GM23338 (cell line): ENCODE data around the gene TENM3. TPM values are rescaled to one million over a fixed set of nuclear protein-coding genes. Genes with fewer than 3 reads are reported as not detected.

Experiments used
- ATAC-seq: fragments of 200-7000 bp; cut with Tn5 transposase; 3 replicates; pipeline ENCODE4 v1.9.1; 2020
- DNase-seq: peaks from one replicate; pipeline ENCODE4 v3.0.0-alpha.2; 2015; ENCODE audit warnings: low spot score
- H2AFZ ChIP-seq: fragments of 200-600 bp; sonication (generic); 2 replicates; pipeline ENCODE4 v1.8.0; 2016; ENCODE audit warnings: antibody characterized with exemption, mild to moderate bottlenecking, moderate library complexity
- H3F3A ChIP-seq: fragments of 200-600 bp; sonication (generic); replicated peaks from 2 replicates; pipeline ENCODE4 v1.8.0; 2017; ENCODE audit warnings: antibody characterized with exemption, mixed run types, low read depth
- H3K27ac ChIP-seq: fragments of 200-600 bp; sonication (generic); 2 replicates; pipeline ENCODE4 v1.6.1; 2016; ENCODE audit warnings: low read depth
- H3K27me3 ChIP-seq: fragments of 200-600 bp; sonication (generic); 2 replicates; pipeline ENCODE4 v1.8.0; 2016; ENCODE audit warnings: mild to moderate bottlenecking, mixed run types, moderate library complexity; ENCODE audit not compliant: insufficient read depth
- H3K36me3 ChIP-seq: fragments of 200-600 bp; sonication (generic); 2 replicates; pipeline ENCODE4 v1.8.0; 2016; ENCODE audit warnings: mild to moderate bottlenecking; ENCODE audit not compliant: insufficient read depth
- H3K4me1 ChIP-seq: fragments of 200-600 bp; sonication (generic); 2 replicates; pipeline ENCODE4 v1.8.0; 2016; ENCODE audit warnings: mild to moderate bottlenecking, moderate library complexity; ENCODE audit not compliant: insufficient read depth
- H3K4me2 ChIP-seq: fragments of 200-600 bp; sonication (generic); 2 replicates; pipeline ENCODE4 v1.7.1; 2017; ENCODE audit warnings: mixed run types
- H3K4me3 ChIP-seq: fragments of 200-600 bp; sonication (generic); 2 replicates; pipeline ENCODE4 v1.6.1; 2016; ENCODE audit warnings: mixed run types
- H3K79me2 ChIP-seq: fragments of 200-600 bp; sonication (generic); replicated peaks from 2 replicates; pipeline ENCODE4 v1.8.0; 2017; ENCODE audit warnings: mild to moderate bottlenecking; ENCODE audit not compliant: insufficient read depth
- H3K9me2 ChIP-seq: fragments of 200-600 bp; sonication (generic); 2 replicates; pipeline ENCODE4 v1.8.0; 2017; ENCODE audit not compliant: insufficient read depth
- H4K20me1 ChIP-seq: fragments of 200-600 bp; sonication (generic); replicated peaks from 2 replicates; pipeline ENCODE4 v1.8.0; 2017; ENCODE audit warnings: mild to moderate bottlenecking; ENCODE audit not compliant: insufficient read depth
- H3K27ac Mint-ChIP-seq: 2 replicates; pipeline ENCODE4 v1.8.0; 2020; ENCODE audit warnings: inconsistent platforms, mild to moderate bottlenecking, moderate library complexity, mixed read lengths
- H3K27me3 Mint-ChIP-seq: 3 replicates; pipeline ENCODE4 v1.8.0; 2022; ENCODE audit warnings: low read depth, mild to moderate bottlenecking, moderate library complexity, mixed read lengths, inconsistent platforms; ENCODE audit not compliant: insufficient read depth, poor library complexity
- H3K36me3 Mint-ChIP-seq: 3 replicates; pipeline ENCODE4 v1.8.0; 2021; ENCODE audit warnings: low read depth, mild to moderate bottlenecking, inconsistent platforms, moderate library complexity, mixed read lengths
- H3K4me1 Mint-ChIP-seq: 3 replicates; pipeline ENCODE4 v1.8.0; 2020; ENCODE audit warnings: mild to moderate bottlenecking, inconsistent platforms, mixed read lengths
- H3K4me3 Mint-ChIP-seq: 3 replicates; pipeline ENCODE4 v1.8.0; 2021; ENCODE audit warnings: moderate library complexity, mild to moderate bottlenecking, inconsistent platforms, mixed read lengths
- H3K9me3 Mint-ChIP-seq: 3 replicates; pipeline ENCODE4 v1.8.0; 2020; ENCODE audit warnings: moderate library complexity, mild to moderate bottlenecking, inconsistent platforms, mixed read lengths
- EZH2 ChIP-seq: fragments of 200-600 bp; sonication (generic); IDR thresholded peaks from one replicate; pipeline ENCODE4 v1.8.0; 2017; ENCODE audit warnings: antibody characterized with exemption, mild to moderate bottlenecking, low read depth; ENCODE audit not compliant: unreplicated experiment
- EZH2phosphoT487 ChIP-seq: fragments of 200-600 bp; sonication (generic); IDR thresholded peaks from one replicate; pipeline ENCODE4 v1.8.1; 2018; ENCODE audit warnings: antibody characterized with exemption; ENCODE audit not compliant: unreplicated experiment
- JUNB ChIP-seq: IDR thresholded peaks from one replicate; pipeline ENCODE4 v1.6.1; 2016; ENCODE audit warnings: antibody characterized with exemption; ENCODE audit not compliant: unreplicated experiment
- NANOG ChIP-seq: IDR thresholded peaks from 2 replicates; pipeline ENCODE4 v1.6.1; 2016; ENCODE audit warnings: antibody characterized with exemption, borderline replicate concordance
- POLR2AphosphoS5 ChIP-seq: IDR thresholded peaks from 2 replicates; pipeline ENCODE4 v1.6.1; 2016; ENCODE audit warnings: antibody characterized with exemption, low read depth
- REST ChIP-seq: IDR thresholded peaks from one replicate; pipeline ENCODE4 v1.6.1; 2018; ENCODE audit warnings: antibody characterized with exemption; ENCODE audit not compliant: unreplicated experiment
- STAT1 ChIP-seq: IDR thresholded peaks from one replicate; pipeline ENCODE4 v1.6.1; 2016; ENCODE audit warnings: antibody characterized with exemption; ENCODE audit not compliant: unreplicated experiment
- ZNF114 ChIP-seq: fragments of 250-450 bp; sonication (Bioruptor Pico); IDR thresholded peaks from 2 replicates; pipeline ENCODE4 v1.5.0; 2020; ENCODE audit warnings: mild to moderate bottlenecking, moderate library complexity
- ZNF331 ChIP-seq: fragments of 250-450 bp; sonication (Bioruptor Pico); IDR thresholded peaks from 2 replicates; pipeline ENCODE4 v1.5.0; 2020; ENCODE audit warnings: low read depth, mild to moderate bottlenecking, moderate library complexity
- ZNF462 ChIP-seq: fragments of 250-450 bp; sonication (Bioruptor Pico); IDR thresholded peaks from 2 replicates; pipeline ENCODE4 v1.5.0; 2020; ENCODE audit warnings: mild to moderate bottlenecking, moderate library complexity
- polyA plus RNA-seq: library from polyadenylated mRNA; unstranded; fragments of >200 nt; fragmentation: Nextera tagmentation; extraction: Ambion mirVana; gene quantifications from 2 replicates; pipeline ENCODE4 v1.2.1, GENCODE V29; 2016
- total RNA-seq: library from RNA; depleted of rRNA; stranded (reverse); fragments of >200 nt; shearing (Covaris generic); gene quantifications from 2 replicates; pipeline ENCODE4 v1.2.3, GENCODE V29; 2014
- TF ChIP-seq, protein P1 (sequence below), 2 experiments: fragments of 200-600 bp in 1 of 2; sonication (generic) in 1 of 2; conservative IDR thresholded peaks; 2 replicates each; pipeline versions ENCODE4 v1.5.1 to v1.6.1; 2016 to 2017; ENCODE audit warnings: antibody characterized with exemption in 2 of 2, low read depth in 2 of 2, mild to moderate bottlenecking in 2 of 2, moderate library complexity in 1 of 2

Gene TENM3
- total and polyA plus RNA-seq, 2 experiments from 2014 or later = 22.2 to 128 TPM

DNA sequence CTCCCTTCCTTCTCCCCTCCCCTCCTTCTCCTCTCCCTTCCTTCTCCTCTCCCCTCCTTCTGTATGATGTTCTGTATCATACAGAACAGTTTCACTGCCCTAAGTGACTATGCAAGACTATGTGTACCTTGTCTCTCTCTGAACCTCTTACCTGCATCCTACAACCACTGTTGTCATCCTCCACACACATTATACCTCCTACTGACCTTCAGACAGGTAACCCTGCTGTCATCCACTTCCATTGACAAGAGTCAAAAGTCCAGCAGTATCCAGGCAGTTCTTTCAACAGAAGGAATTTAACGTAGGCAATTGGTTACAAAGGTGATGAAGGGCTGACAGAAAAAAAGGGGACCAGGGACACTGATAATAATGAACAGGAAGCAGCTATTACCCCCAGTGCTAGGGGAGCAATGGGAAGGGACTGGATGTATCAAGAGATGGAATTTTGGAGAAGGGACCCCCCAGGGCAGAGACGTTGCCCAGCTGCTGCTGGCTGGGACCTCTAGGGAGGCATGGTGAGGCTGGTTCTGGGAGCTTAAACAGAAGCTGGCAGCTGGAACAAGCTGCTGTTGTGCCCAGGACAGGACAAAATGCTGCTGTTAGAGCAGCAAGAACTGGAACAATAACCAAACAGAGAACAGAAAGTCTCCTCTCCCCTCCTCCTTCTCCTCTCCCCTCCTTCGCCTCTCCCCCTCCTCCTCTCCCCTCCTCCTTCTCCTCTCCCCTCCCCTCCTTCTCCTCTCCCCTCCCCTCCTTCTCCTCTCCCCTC is 589.3 kb downstream of the TENM3 start:
- Histone ChIP-seq H4K20me1 (no peaks in the 10 kb centered on the region), H3F3A (no peaks in the 10 kb centered on the region), H3K4me1 (no peaks in the 10 kb centered on the region), H3K4me2 (no peak overlapping the region), H3K4me3 (no peak overlapping the region), H3K36me3 (no peaks in the 10 kb centered on the region), H2AFZ (no peak overlapping the region), H3K27ac (no peak overlapping the region), H3K27me3 (no peaks in the 10 kb centered on the region), H3K9me2 (no peaks in the 10 kb centered on the region), H3K79me2 (no peaks in the 10 kb centered on the region)
- DNase-seq = no peak
- Mint-ChIP-seq H3K9me3 (peaks cover 6% of the 10 kb centered on the region), H3K4me1 (peaks cover 9% of the 10 kb centered on the region), H3K27me3 (peaks cover 13% of the 10 kb centered on the region), H3K36me3 (peaks cover 5% of the 10 kb centered on the region), H3K4me3 (peak overlapping the region; percentile 2; the same call in 1 of the 3 replicates), H3K27ac (no peak overlapping the region)
- no peak for ATAC-seq
- TF ChIP-seq NANOG (no peak), ZNF462 (CRISPR knock-in tag) (no peak), STAT1 (no peak), EZH2phosphoT487 (no peak), JUNB (no peak), POLR2AphosphoS5 (no peak), ZNF331 (CRISPR knock-in tag) (no peak), ZNF114 (CRISPR knock-in tag) (no peak), REST (no peak), EZH2 (no peak)
- TF ChIP-seq, protein P1, sequence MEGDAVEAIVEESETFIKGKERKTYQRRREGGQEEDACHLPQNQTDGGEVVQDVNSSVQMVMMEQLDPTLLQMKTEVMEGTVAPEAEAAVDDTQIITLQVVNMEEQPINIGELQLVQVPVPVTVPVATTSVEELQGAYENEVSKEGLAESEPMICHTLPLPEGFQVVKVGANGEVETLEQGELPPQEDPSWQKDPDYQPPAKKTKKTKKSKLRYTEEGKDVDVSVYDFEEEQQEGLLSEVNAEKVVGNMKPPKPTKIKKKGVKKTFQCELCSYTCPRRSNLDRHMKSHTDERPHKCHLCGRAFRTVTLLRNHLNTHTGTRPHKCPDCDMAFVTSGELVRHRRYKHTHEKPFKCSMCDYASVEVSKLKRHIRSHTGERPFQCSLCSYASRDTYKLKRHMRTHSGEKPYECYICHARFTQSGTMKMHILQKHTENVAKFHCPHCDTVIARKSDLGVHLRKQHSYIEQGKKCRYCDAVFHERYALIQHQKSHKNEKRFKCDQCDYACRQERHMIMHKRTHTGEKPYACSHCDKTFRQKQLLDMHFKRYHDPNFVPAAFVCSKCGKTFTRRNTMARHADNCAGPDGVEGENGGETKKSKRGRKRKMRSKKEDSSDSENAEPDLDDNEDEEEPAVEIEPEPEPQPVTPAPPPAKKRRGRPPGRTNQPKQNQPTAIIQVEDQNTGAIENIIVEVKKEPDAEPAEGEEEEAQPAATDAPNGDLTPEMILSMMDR (conservative IDR thresholded peaks at IDR 0.05; ENCODE audit: low read depth in 2 of 2) = no peak
